ENCODE measurements around the gene DGUOK. TPM values are rescaled to one million over a fixed set of nuclear protein-coding genes. Genes with fewer than 3 reads are reported as not detected.

Gene DGUOK
- total and polyA plus RNA-seq, 2 of the 4 experiments (the other 2 are of a cell fraction) = 66.3 to 111 TPM

DNA sequence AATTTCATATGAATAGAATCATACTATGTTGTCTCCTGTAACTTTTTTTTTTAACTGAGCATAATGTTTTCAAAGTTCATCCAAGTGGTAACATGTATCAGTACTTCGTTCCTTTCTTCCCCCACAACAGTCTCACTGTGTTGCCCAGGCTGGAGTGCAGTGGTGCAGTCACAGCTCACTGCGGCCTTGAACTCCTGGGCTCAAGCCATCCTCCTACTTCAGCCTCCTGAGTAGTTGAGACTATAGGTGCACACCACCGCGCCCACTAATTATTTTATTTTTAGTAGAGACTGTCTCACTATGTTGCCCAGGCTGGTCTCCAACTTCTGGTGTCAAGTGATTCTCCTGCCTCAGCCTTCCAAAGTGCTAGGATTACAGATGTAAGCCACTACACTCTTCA lies 34.6 kb downstream of the DGUOK start:
- DNase-seq = no peak
- Histone ChIP-seq H3K9ac (ENCODE audit: low read depth, low read length) (no peak overlapping the region), H3K27ac (ENCODE audit: insufficient read depth, low read length) (no peak overlapping the region), H3K9me3 (ENCODE audit: control insufficient read depth, insufficient read depth, low read length) (peaks cover 3% of the 10 kb centered on the region), H4K8ac (ENCODE audit: low read depth in 2 of 2, low read length in 2 of 2) (no peak overlapping the region), H3K56ac (ENCODE audit: extremely low read depth, insufficient read depth, low read length) (no peak overlapping the region), H3K4me1 (ENCODE audit: control insufficient read depth, insufficient read depth, low read length) (no peaks in the 10 kb centered on the region), H2BK20ac (ENCODE audit: low read depth, low read length) (no peak overlapping the region), H3K14ac (replicated peaks; ENCODE audit: low read depth, low read length) (no peak overlapping the region), H4K91ac (ENCODE audit: insufficient read depth, low read depth, low read length) (no peak overlapping the region), H2BK5ac (ENCODE audit: low read depth, low read length, poor library complexity, severe bottlenecking) (no peak overlapping the region), H3K4ac (ENCODE audit: low read depth, low read length) (no peak overlapping the region), H2BK120ac (ENCODE audit: low read depth, low read length) (no peak overlapping the region), H2BK15ac (ENCODE audit: low read depth, low read length) (no peak overlapping the region), H3K4me2 (ENCODE audit: low read depth, low read length) (no peak overlapping the region), H3K18ac (ENCODE audit: low read depth, low read length) (no peak overlapping the region), H3K79me1 (ENCODE audit: low read depth in 1 of 2, low read length in 2 of 2) (peaks cover 7 to 10% of the 10 kb centered on the region in 2 experiments; a peak in 2 of 4 replicates), H2AFZ (replicated peaks; ENCODE audit: low read length, poor library complexity) (no peak overlapping the region), H3K4me3 (ENCODE audit: insufficient read depth, low read depth, low read length) (no peak overlapping the region), H3K9me1 (ENCODE audit: insufficient read depth, low read length) (peaks cover 4% of the 10 kb centered on the region; the same call in 1 of the 2 replicates), H3K27me3 (ENCODE audit: control insufficient read depth, insufficient read depth, low read length) (no peaks in the 10 kb centered on the region), H4K20me1 (ENCODE audit: insufficient read depth, low read length) (peaks cover 8% of the 10 kb centered on the region), H3K36me3 (ENCODE audit: control insufficient read depth, insufficient read depth, low read length) (peaks cover 18% of the 10 kb centered on the region), H3K23ac (ENCODE audit: low read depth, low read length) (no peak overlapping the region), H2AK9ac (replicated peaks; ENCODE audit: low read depth, low read length, poor library complexity) (no peak overlapping the region), H2AK5ac (ENCODE audit: low read depth, low read length) (no peak overlapping the region), H4K5ac (ENCODE audit: low read depth, low read length) (no peak overlapping the region)
- intact Hi-C loops (cut with micrococcal nuclease) = no loop called here
- dilution Hi-C loops (cut with HindIII; ENCODE audit: low sequenced_read_pairs, unreplicated experiment) = no loop called here
- in situ Hi-C loops (cut with MboI; ENCODE audit: low sequenced_read_pairs) = no loop called here
- TF ChIP-seq BHLHE40 (IDR thresholded peaks at IDR 0.05; ENCODE audit: low read depth, low read length) = no peak
- no peak for TF ChIP-seq NFE2L2 (IDR thresholded peaks at IDR 0.05; ENCODE audit: low read depth, low read length)
- no peak for TF ChIP-seq MAZ (IDR thresholded peaks at IDR 0.05; ENCODE audit: borderline replicate concordance, low read depth, low read length)
- POLR2A ChIA-PET (ENCODE audit: unreplicated experiment) = no interaction called here
- CTCF ChIA-PET = no interaction called here
- WGBS, 2 experiments (ENCODE audit: extremely low coverage in 2 of 2, insufficient read length in 1 of 2) = no CpG with 5 or more reads among the region's 4 CpGs
- ATAC-seq (ENCODE audit: low read depth) = no peak
- BruUV-seq (replicated peaks) = no TSS peak

Measured in IMR-90 (cell line).